Fibroblast of lung (primary cell): ENCODE results near the gene ELOA. TPM values are rescaled to one million over a fixed set of nuclear protein-coding genes. Genes with fewer than 3 reads are reported as not detected.

Experiments used
- DNase-seq, 2 donors: peaks; one replicate each; pipeline versions ENCODE4 v3.0.0 to v3.0.0-alpha.2; 2010; ENCODE audit warnings: low read depth in 2 of 2
- H2AFZ ChIP-seq: 2 replicates; pipeline ENCODE4 v1.5.1; 2012; ENCODE audit warnings: low read length, control low read depth, inconsistent platforms
- H3K27ac ChIP-seq: 2 replicates; pipeline ENCODE4 v1.5.1; 2011; ENCODE audit warnings: low read length, control low read depth; ENCODE audit not compliant: insufficient read depth
- H3K27me3 ChIP-seq: 2 replicates; pipeline ENCODE4 v1.5.1; 2011; ENCODE audit warnings: mild to moderate bottlenecking, low read length; ENCODE audit not compliant: control insufficient read depth, insufficient read depth
- H3K36me3 ChIP-seq: 2 replicates; pipeline ENCODE4 v1.5.1; 2011; ENCODE audit warnings: low read length; ENCODE audit not compliant: control insufficient read depth, insufficient read depth
- H3K4me1 ChIP-seq: 2 replicates; pipeline ENCODE4 v1.5.1; 2011; ENCODE audit warnings: low read length; ENCODE audit not compliant: control insufficient read depth, insufficient read depth; ENCODE audit errors: extremely low read depth
- H3K4me2 ChIP-seq: 2 replicates; pipeline ENCODE4 v1.5.1; 2011; ENCODE audit warnings: low read length, control low read depth; ENCODE audit not compliant: insufficient read depth; ENCODE audit errors: extremely low read depth
- H3K4me3 ChIP-seq, 4 experiments: fragments of 200-600 bp in 1 of 4; sonication (generic) in 1 of 4; replicated peaks in 1 of 4; 2 replicates each; pipeline ENCODE4 v1.5.1; 2011 to 2016; ENCODE audit warnings: low read length in 4 of 4, low read depth in 3 of 4, mild to moderate bottlenecking in 3 of 4, control low read depth in 2 of 4, inconsistent platforms in 1 of 4, mixed read lengths in 1 of 4; ENCODE audit not compliant: insufficient read depth in 1 of 4; ENCODE audit errors: control extremely low read depth in 1 of 4
- H3K79me2 ChIP-seq: 2 replicates; pipeline ENCODE4 v1.5.1; 2012; ENCODE audit warnings: mild to moderate bottlenecking, low read length, inconsistent platforms; ENCODE audit not compliant: control insufficient read depth, insufficient read depth
- H3K9ac ChIP-seq: 2 replicates; pipeline ENCODE4 v1.5.1; 2011; ENCODE audit warnings: mild to moderate bottlenecking, low read length, control low read depth; ENCODE audit not compliant: insufficient read depth
- H3K9me3 ChIP-seq: 2 replicates; pipeline ENCODE4 v1.5.1; 2012; ENCODE audit warnings: low read depth, low read length; ENCODE audit not compliant: control insufficient read depth, insufficient read depth
- H4K20me1 ChIP-seq: 2 replicates; pipeline ENCODE4 v1.5.1; 2011; ENCODE audit warnings: low read length; ENCODE audit not compliant: control insufficient read depth, insufficient read depth; ENCODE audit errors: extremely low read depth
- EZH2 ChIP-seq: IDR thresholded peaks from 2 replicates; pipeline ENCODE4 v1.5.1; 2012; ENCODE audit warnings: low read length, control low read depth, mild to moderate bottlenecking; ENCODE audit errors: missing control alignments
- polyA plus RNA-seq, 2 donors: library from polyadenylated mRNA; depleted of rRNA in 1 of 2; stranded (reverse) in 1 of 2; unstranded in 1 of 2; fragments of >200 nt; gene quantifications; 2 replicates each; pipeline ENCODE4 v1.2.1, GENCODE V29; 2011 to 2012; ENCODE audit warnings: missing spikeins in 1 of 2
- total RNA-seq: library from RNA; depleted of rRNA; stranded (reverse); fragments of >200 nt; gene quantifications from 2 replicates; pipeline ENCODE4 v1.2.1, GENCODE V29; 2014
- TF ChIP-seq, protein P1 (sequence below), 2 donors: IDR thresholded peaks in 1 of 2; conservative IDR thresholded peaks in 1 of 2; 1 replicate in 1 of 2; 2 replicates in 1 of 2; pipeline ENCODE4 v1.5.1; 2011 to 2012; ENCODE audit warnings: low read length in 2 of 2, control low read depth in 1 of 2, inconsistent platforms in 1 of 2, low read depth in 1 of 2, mild to moderate bottlenecking in 1 of 2

The ELOA gene
- total and polyA plus RNA-seq, 2 donors (not counting 1 experiment from before 2014, with no cell fraction given) = 19.3 to 34.1 TPM

DNA sequence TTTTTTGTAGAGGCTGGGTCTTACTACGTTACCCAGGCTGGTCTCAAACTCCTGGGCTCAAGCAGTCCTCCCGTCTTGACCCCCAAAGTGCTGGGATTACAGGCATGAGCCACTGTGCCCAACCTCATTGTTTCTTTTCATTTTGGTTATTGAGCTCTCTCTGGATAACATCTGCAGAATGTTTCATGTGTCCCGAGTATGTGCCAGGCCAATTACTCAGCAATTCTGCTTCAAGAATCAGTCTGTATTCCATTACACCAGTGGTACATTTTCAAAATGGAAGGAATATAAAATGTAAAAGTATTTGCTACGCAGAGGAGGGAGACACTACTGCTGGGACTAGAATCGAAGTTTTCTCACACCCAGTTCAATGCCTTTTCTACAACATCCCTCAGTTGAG is 1.7 kb upstream of the ELOA start:
- H3K4me3 ChIP-seq = no peak overlapping the region
- no peak overlapping the region for H3K4me2 ChIP-seq
- H3K4me1 ChIP-seq = peaks cover 3% of the 10 kb centered on the region
- H3K9me3 ChIP-seq = no peaks in the 10 kb centered on the region
- no peak for DNase-seq
- TF ChIP-seq, protein P1, sequence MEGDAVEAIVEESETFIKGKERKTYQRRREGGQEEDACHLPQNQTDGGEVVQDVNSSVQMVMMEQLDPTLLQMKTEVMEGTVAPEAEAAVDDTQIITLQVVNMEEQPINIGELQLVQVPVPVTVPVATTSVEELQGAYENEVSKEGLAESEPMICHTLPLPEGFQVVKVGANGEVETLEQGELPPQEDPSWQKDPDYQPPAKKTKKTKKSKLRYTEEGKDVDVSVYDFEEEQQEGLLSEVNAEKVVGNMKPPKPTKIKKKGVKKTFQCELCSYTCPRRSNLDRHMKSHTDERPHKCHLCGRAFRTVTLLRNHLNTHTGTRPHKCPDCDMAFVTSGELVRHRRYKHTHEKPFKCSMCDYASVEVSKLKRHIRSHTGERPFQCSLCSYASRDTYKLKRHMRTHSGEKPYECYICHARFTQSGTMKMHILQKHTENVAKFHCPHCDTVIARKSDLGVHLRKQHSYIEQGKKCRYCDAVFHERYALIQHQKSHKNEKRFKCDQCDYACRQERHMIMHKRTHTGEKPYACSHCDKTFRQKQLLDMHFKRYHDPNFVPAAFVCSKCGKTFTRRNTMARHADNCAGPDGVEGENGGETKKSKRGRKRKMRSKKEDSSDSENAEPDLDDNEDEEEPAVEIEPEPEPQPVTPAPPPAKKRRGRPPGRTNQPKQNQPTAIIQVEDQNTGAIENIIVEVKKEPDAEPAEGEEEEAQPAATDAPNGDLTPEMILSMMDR (conservative IDR thresholded peaks at IDR 0.05 in 1 of 2, IDR thresholded peaks at IDR 0.05 in 1 of 2; ENCODE audit: low read depth in 1 of 2, low read length in 2 of 2) = no peak
- TF ChIP-seq EZH2 = no peak
- H2AFZ ChIP-seq = no peak overlapping the region
- H4K20me1 ChIP-seq = no peaks in the 10 kb centered on the region
- H3K79me2 ChIP-seq = peaks cover 30% of the 10 kb centered on the region
- no peaks in the 10 kb centered on the region for H3K27me3 ChIP-seq
- H3K27ac ChIP-seq = no peak overlapping the region
- H3K36me3 ChIP-seq = no peaks in the 10 kb centered on the region
- H3K9ac ChIP-seq = no peak overlapping the region

DNA sequence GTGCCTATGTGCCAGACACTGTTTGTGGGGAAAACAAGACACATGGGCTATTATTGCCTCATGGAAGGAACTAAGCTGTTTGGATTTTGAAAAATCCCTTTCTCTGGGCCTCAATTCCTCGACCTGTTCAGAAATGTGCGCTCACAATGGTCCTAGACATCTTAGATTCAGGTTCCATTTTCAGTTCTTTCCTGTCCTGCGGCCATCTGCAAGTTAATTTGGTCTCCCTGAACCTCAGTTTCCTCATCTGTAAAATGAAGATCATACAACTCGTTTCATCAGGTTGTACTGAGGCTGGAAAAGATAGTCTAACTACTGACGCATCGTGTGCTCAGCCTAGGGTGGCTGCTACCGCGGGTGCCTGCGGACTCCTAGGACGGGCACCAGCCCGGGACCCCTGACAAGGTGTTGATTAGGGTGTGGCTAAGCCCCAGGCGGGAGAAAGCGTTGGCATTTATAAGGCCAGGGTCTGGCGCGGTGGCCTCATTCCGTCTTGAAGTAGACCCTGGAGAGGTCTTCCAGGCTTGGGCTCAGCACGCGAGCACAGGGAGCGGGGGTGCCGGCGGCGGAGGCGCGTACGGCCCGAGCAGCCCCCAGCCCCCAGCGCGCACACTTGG is 493 bp upstream of the ELOA start:
- Histone ChIP-seq H3K36me3 (no peaks in the 10 kb centered on the region), H3K9me3 (no peaks in the 10 kb centered on the region), H3K27me3 (no peaks in the 10 kb centered on the region), H2AFZ (peak overlapping the region; percentile 61), H3K4me2 (peak overlapping the region; percentile 83), H3K4me3 (peak overlapping the region; percentile 52 to 89 (median 76)), H3K79me2 (peaks cover 41% of the 10 kb centered on the region), H3K9ac (peak overlapping the region; percentile 81), H3K27ac (peak overlapping the region; percentile 75), H4K20me1 (no peaks in the 10 kb centered on the region), H3K4me1 (peaks cover 3% of the 10 kb centered on the region)
- no peak for TF ChIP-seq EZH2
- TF ChIP-seq, protein P1 (conservative IDR thresholded peaks at IDR 0.05 in 1 of 2, IDR thresholded peaks at IDR 0.05 in 1 of 2; ENCODE audit: low read depth in 1 of 2, low read length in 2 of 2) = no peak
- DNase-seq = peak in 1 of 2 donors; percentile 31

DNA sequence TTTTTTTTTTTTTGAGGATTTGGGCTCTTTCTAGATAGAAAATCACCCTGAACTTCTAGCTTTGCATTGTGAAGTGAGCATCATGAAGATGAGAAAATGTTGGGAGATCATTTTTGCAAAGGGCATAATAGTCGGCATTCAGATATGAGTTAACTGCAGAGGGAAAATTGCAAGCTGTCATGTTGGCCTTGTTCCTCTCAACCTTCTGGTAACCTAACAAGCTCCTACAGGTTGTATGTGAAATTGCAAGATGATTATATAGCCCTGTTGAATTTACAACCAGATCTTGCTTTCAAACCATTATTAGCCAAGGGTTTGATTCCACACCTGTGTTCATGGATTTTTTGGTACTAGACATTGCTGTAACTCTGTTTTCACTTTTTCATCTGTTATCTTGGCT is 2.2 kb downstream of the ELOA start:
- Histone ChIP-seq H3K4me2 (no peak overlapping the region), H3K27me3 (no peaks in the 10 kb centered on the region), H3K4me3 (peak overlapping the region in 2 of 4 experiments; percentile 75 to 89), H3K9me3 (no peaks in the 10 kb centered on the region), H3K4me1 (peaks cover 3% of the 10 kb centered on the region), H3K79me2 (peaks cover 61% of the 10 kb centered on the region), H3K27ac (no peak overlapping the region), H3K36me3 (no peaks in the 10 kb centered on the region), H2AFZ (no peak overlapping the region), H4K20me1 (no peaks in the 10 kb centered on the region), H3K9ac (no peak overlapping the region)
- TF ChIP-seq, protein P1 (conservative IDR thresholded peaks at IDR 0.05 in 1 of 2, IDR thresholded peaks at IDR 0.05 in 1 of 2; ENCODE audit: low read depth in 1 of 2, low read length in 2 of 2) = peak; percentile 41 to 51
- TF ChIP-seq EZH2 = no peak
- DNase-seq = peak; percentile 46 to 58
